Vagina (tissue), 2 donors: ENCODE measurements around the gene TSC22D2. TPM values are rescaled to one million over a fixed set of nuclear protein-coding genes. Genes with fewer than 3 reads are reported as not detected.
A peak's percentile ranks its signal among the peaks of the same experiment; 100 is the strongest.

ENCODE experiments used
- DNase-seq, 2 donors: peaks; one replicate each; pipeline ENCODE4 v3.0.0-alpha.2; 2017; ENCODE audit errors: extremely low spot score in 2 of 2
- H3K27ac ChIP-seq: fragments of 200-600 bp; sonication (generic); one replicate; pipeline ENCODE4 v1.5.1; 2019
- H3K27me3 ChIP-seq: fragments of 200-600 bp; sonication (generic); one replicate; pipeline ENCODE4 v1.5.1; 2019
- H3K36me3 ChIP-seq, 2 donors: fragments of 200-600 bp; sonication (generic); one replicate each; pipeline ENCODE4 v1.5.1; 2017 to 2019
- H3K4me1 ChIP-seq: fragments of 200-600 bp; sonication (generic); one replicate; pipeline ENCODE4 v1.5.1; 2019
- H3K4me3 ChIP-seq, 2 donors: fragments of 200-600 bp; sonication (generic); 1 replicate in 1 of 2; 2 replicates in 1 of 2; pipeline ENCODE4 v1.5.1; 2016 to 2019
- H3K9me3 ChIP-seq: fragments of 200-600 bp; sonication (generic); one replicate; pipeline ENCODE4 v1.5.1; 2019
- CTCF ChIP-seq, 3 experiments: fragments of 450-650 bp in 2 of 3; fragments of 200-600 bp in 1 of 3; sonication (generic) in 1 of 3; IDR thresholded peaks; one replicate each; pipeline ENCODE4 v1.5.1; 2017 to 2019; ENCODE audit warnings: antibody characterized with exemption in 3 of 3, mild to moderate bottlenecking in 2 of 3, moderate library complexity in 2 of 3
- POLR2A ChIP-seq, 2 donors: fragments of 450-650 bp; IDR thresholded peaks; one replicate each; pipeline ENCODE4 v1.6.1; 2017; ENCODE audit warnings: antibody characterized with exemption in 2 of 2, mild to moderate bottlenecking in 2 of 2, moderate library complexity in 2 of 2
- POLR2AphosphoS5 ChIP-seq, 2 donors: sonication (generic); formaldehyde crosslinking; IDR thresholded peaks; one replicate each; pipeline ENCODE4 v1.9.0; 2017; ENCODE audit warnings: antibody characterized with exemption in 2 of 2, mild to moderate bottlenecking in 2 of 2, low read depth in 1 of 2; ENCODE audit not compliant: insufficient read depth in 1 of 2
- intact Hi-C: fragments of 100-400 bp; cut with DNase I; formaldehyde crosslinking; loops from one replicate; pipeline ENCODE4 v1.15.1; 2023
- total RNA-seq: library from RNA; depleted of rRNA; stranded (reverse); fragments of >200 nt; gene quantifications from one replicate; pipeline ENCODE4 v1.2.3, GENCODE V29; 2016

TSC22D2 gene
- total RNA-seq, 1 donor from 2014 or later, result 35.6 TPM

GRCh38 chr3:150399060-150399459 is 9.0 kb upstream of the TSC22D2 start:
- no peak for TF ChIP-seq POLR2A (IDR thresholded peaks at IDR 0.05)
- TF ChIP-seq POLR2AphosphoS5 (IDR thresholded peaks at IDR 0.05; ENCODE audit: insufficient read depth in 1 of 2, low read depth in 1 of 2), result no peak
- TF ChIP-seq CTCF (IDR thresholded peaks at IDR 0.05), result no peak
- intact Hi-C loops, result no loop called here

GRCh38 chr3:150401285-150401684 is 6.8 kb upstream of the TSC22D2 start:
- intact Hi-C loops, result loop anchor here (10.0 kb wide), 1 partner anchor 426 kb away; the partner anchor contains the start of gene PFN2
- H3K9me3 ChIP-seq, result no peaks in the 10 kb centered on the region
- H3K27me3 ChIP-seq, result no peaks in the 10 kb centered on the region
- no peaks in the 10 kb centered on the region for H3K36me3 ChIP-seq
- H3K4me1 ChIP-seq, result no peaks in the 10 kb centered on the region
- H3K27ac ChIP-seq, result no peak overlapping the region
- TF ChIP-seq POLR2A (IDR thresholded peaks at IDR 0.05) (no peak), POLR2AphosphoS5 (IDR thresholded peaks at IDR 0.05; ENCODE audit: insufficient read depth in 1 of 2, low read depth in 1 of 2) (no peak)
- no peak for DNase-seq
- no peak overlapping the region for H3K4me3 ChIP-seq

More at GRCh38 chr3:150399060-150399459, 9.0 kb upstream of the TSC22D2 start:
- no peaks in the 10 kb centered on the region for H3K36me3 ChIP-seq
- no peak overlapping the region for H3K27ac ChIP-seq
- H3K4me1 ChIP-seq, result no peaks in the 10 kb centered on the region
- no peak overlapping the region for H3K4me3 ChIP-seq
- no peak for DNase-seq
- no peaks in the 10 kb centered on the region for H3K27me3 ChIP-seq
- H3K9me3 ChIP-seq, result no peaks in the 10 kb centered on the region

GRCh38 chr3:150402217-150402616 is 5.9 kb upstream of the TSC22D2 start:
- Histone ChIP-seq H3K27ac (no peak overlapping the region), H3K27me3 (no peaks in the 10 kb centered on the region), H3K36me3 (no peaks in the 10 kb centered on the region), H3K9me3 (no peaks in the 10 kb centered on the region), H3K4me3 (no peak overlapping the region), H3K4me1 (no peaks in the 10 kb centered on the region)
- no peak for TF ChIP-seq POLR2A (IDR thresholded peaks at IDR 0.05)
- no peak for TF ChIP-seq CTCF (IDR thresholded peaks at IDR 0.05)
- no peak for TF ChIP-seq POLR2AphosphoS5 (IDR thresholded peaks at IDR 0.05; ENCODE audit: insufficient read depth in 1 of 2, low read depth in 1 of 2)
- intact Hi-C loops, result loop anchor here (10.0 kb wide), 1 partner anchor 427 kb away; the partner anchor contains the start of gene PFN2
- no peak for DNase-seq

GRCh38 chr3:150404023-150404422 is 4.1 kb upstream of the TSC22D2 start:
- Histone ChIP-seq H3K27me3 (no peaks in the 10 kb centered on the region), H3K27ac (no peak overlapping the region), H3K36me3 (no peaks in the 10 kb centered on the region), H3K9me3 (no peaks in the 10 kb centered on the region), H3K4me3 (no peak overlapping the region), H3K4me1 (no peaks in the 10 kb centered on the region)
- intact Hi-C loops, result loop anchor here (10.0 kb wide), 1 partner anchor 429 kb away; the partner anchor contains the start of gene PFN2
- DNase-seq, result no peak
- TF ChIP-seq POLR2AphosphoS5 (IDR thresholded peaks at IDR 0.05; ENCODE audit: insufficient read depth in 1 of 2, low read depth in 1 of 2), result no peak
- TF ChIP-seq POLR2A (IDR thresholded peaks at IDR 0.05), result no peak
- TF ChIP-seq CTCF (IDR thresholded peaks at IDR 0.05), result no peak

GRCh38 chr3:150407051-150407807 is 869 bp upstream of the TSC22D2 start:
- no peak for TF ChIP-seq POLR2A (IDR thresholded peaks at IDR 0.05)
- TF ChIP-seq CTCF (IDR thresholded peaks at IDR 0.05), result no peak
- no peak for TF ChIP-seq POLR2AphosphoS5 (IDR thresholded peaks at IDR 0.05; ENCODE audit: insufficient read depth in 1 of 2, low read depth in 1 of 2)
- Histone ChIP-seq H3K4me3 (peak overlapping the region; percentile 74 to 84), H3K9me3 (no peaks in the 10 kb centered on the region), H3K4me1 (peaks cover 18% of the 10 kb centered on the region), H3K36me3 (no peaks in the 10 kb centered on the region), H3K27me3 (no peaks in the 10 kb centered on the region), H3K27ac (peak overlapping the region; percentile 99)
- intact Hi-C loops, result loop anchor here (5.0 to 10.0 kb wide), 2 partner anchors 155 to 432 kb away; partner anchors contain the start of gene PFN2
- no peak for DNase-seq
